Stimulated activated CD8-positive, alpha-beta memory T cell treated with anti-CD3 and anti-CD28 coated beads, Interleukin-15, amount 100 ng/mL, for 1 hour (primary cell): ENCODE measurements around the gene MEIG1.
A peak's percentile ranks its signal among the peaks of the same experiment; 100 is the strongest.
"Not testable (repeated sequence)": the region's sequence is repeated elsewhere in the genome, so short reads cannot be mapped to it uniquely, and the experiment has no call there.

ENCODE experiments used
- DNase-seq: peaks from one replicate; pipeline ENCODE4 v3.0.0-alpha.2; 2020; ENCODE audit warnings: low read depth

Gene MEIG1, protein sequence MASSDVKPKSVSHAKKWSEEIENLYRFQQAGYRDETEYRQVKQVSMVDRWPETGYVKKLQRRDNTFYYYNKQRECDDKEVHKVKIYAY

DNA sequence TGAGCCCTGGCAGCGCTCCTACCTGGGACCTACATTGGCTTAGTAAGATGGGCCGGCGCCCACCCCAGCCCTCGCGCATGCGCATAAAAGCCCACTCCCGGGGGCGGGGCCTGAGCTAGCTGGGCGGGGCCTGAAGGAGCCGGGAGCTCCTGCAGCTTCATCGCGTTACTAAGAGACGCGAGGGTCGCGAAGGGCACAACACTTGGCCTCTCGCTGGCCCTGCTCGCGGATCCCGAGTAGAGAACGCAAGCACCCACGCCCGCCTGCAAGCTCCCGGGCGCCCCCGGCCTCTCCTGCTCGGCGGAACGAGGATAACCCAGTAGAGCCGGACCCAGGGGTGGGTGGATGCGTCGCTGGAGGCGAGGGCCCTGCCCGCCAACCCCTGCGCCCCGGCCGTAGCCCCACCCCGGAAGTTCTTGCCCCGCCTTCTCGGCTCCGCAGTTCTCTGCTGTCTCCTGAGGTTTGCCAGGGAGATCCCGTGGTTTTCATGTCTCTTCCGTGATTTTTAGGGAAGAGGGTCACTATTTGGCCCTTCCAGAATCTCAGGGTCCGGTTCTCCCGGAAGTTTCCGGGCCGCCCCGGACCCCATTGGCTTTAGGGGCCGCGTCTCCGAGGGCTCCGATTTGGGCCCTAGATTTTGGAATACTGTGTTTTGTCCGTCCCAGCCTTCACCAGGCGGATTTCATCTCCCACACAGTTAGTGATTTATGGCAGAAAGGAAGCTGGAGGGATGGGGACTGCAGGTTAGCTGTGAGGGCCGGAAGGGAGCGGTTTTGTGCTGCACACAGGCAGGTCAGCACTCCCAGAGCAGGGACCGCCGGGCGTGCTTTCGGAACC lies at the start of gene MEIG1:
Gene MEIG1, plus strand, starts transcription at position 168 of the 837 bp plus-strand sequence. CDS start 7,081 bp downstream, outside the sequence.
- peak; percentile 90 for DNase-seq

DNA sequence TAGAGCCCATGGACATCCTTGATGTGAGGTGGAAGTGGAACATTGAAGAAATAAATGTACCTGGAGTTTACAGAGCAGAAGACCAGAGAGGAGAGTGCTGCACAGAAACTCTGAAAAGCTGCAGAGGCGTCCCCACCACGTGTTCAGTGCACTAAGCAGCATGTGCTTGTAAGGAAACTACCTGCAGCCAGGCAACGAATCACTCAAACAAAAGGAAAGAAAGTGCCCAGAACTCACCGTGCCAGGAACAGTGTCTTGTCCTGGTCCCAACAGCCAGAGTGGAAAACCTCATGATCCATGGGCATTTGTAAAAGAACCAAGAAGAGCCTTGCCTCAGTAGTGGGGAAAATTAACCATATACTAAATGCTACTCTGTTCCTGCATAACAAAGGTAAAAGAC lies 48.2 kb upstream of the MEIG1 start:
- DNase-seq, result no peak

DNA sequence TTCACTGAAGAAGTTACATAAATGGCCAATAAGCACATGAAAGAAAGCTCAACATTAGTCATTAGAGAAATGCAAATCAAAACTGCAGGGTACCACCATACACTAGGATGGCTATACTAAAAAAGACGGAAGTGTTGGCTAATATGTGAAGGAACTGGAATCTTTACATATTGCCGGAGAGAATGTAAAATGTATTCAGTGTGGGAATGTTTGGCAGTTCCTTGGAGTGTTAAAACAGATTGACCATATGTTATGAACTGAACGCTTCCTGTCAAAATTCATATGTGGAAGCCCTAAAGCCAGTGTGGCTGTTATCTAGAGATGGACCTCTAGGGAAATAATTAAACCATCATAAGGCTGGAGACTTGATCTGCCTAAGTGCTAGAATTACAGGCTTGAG lies 47.4 kb upstream of the MEIG1 start:
- no peak for DNase-seq

DNA sequence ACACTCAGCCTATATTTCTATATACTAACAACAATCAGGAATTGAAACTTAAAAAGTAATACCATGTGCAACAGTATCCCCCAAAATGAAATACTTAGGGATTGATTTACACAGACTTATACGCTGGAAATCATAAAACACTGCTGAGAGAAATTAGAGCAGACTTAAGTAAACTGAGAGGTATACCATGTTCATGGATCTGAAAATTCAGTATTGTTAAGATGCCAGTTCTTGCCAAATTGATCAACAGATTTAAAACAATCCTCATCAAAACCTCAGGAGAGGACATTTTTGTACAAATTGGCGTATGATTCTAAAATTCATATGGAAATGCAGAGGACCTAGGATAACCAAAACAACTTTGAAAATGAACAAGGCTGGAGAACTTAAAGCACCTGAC lies 42.6 kb upstream of the MEIG1 start:
- DNase-seq, result no peak

DNA sequence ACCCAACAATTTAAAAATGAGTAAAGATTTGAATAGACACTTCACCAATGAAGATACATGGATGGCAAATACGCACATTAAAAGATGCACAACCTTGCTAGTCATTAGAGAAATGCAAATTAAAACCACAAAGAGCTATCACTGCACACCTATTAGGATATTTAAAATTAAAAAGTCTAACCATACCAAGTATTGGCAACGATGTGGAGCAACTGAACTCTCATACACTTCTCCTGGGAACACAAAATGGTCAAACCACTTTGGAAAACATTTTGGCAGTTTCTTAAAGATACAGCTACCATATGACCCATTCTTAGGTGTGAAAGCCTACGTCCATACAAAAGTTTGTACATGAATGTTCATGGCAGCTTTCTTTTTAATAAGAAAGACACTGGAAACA lies 41.4 kb upstream of the MEIG1 start:
- no peak for DNase-seq

DNA sequence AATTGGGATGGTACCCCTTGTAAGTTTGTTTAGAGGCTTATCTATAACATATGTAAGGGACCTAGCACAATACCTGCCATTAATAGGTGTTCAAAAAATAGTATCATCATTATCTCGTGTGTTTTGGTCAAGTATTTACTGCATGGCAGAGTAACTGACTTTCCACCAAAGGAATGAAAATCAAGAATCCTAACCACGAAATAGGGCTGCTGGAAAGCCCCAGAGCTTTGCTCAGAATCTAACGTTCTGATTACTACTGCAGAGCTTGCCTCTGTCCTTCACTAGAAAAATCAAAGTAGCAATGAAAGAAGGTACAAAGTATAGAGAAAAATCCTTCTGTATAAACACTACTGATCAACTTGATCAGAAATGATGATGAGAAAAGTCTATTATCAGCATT lies 40.2 kb upstream of the MEIG1 start:
- no peak for DNase-seq

DNA sequence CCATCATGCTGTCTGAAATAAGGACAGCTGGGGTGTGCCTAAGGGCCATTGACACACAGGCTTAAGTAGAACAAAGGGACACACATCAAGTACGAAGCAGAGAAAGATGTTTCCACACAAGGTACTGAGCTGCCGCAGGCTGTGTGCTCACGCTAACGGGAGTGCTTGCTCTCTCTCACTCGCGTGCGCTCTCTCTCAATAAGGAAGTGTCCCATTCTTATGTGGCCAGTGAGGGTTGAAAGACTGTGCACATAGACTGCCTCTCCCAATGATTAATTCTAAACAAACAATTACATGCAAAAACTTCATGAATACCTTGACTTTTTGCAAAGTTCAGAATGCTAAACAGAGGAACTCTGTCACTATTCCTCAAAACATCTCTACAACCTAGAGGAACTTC lies 35.2 kb upstream of the MEIG1 start:
- no peak for DNase-seq

DNA sequence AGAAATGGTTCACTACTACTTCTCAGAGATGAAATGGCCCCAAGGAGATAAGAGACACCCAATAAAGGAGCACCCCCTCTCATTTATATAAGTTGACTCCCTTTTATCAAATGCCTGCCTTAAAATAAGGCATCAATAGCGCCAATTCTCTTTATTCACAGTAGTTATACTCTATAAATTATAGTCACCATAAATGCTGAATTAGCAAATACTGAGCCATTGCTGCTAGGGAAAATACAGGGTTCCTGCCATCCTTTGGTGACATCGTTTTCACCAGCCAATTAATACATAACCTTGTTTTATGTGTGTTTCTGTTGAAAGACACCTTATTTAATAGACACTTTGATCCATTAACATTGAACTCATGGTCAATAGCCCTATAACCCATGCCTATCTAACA lies 33.9 kb upstream of the MEIG1 start:
- no peak for DNase-seq

DNA sequence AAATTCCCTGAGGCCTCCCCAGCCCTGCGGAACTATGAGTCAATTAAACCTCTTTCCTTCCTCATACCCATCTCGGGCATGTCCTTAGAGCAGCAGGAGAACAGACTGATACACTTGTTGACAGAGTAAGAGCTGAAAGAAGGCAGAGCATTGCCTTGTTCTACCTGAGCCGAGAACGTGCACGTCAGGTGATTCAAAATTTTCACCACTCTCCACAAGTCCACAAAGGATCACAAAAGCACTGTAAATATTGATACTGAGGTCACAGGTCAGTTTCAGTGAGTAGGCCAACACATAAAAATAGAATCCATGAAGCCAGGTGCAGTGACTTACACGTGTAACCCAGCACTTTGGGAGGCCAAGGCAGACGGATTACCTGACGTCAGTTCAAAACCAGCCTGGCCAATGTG lies 33.1 kb upstream of the MEIG1 start:
- DNase-seq, result no peak

DNA sequence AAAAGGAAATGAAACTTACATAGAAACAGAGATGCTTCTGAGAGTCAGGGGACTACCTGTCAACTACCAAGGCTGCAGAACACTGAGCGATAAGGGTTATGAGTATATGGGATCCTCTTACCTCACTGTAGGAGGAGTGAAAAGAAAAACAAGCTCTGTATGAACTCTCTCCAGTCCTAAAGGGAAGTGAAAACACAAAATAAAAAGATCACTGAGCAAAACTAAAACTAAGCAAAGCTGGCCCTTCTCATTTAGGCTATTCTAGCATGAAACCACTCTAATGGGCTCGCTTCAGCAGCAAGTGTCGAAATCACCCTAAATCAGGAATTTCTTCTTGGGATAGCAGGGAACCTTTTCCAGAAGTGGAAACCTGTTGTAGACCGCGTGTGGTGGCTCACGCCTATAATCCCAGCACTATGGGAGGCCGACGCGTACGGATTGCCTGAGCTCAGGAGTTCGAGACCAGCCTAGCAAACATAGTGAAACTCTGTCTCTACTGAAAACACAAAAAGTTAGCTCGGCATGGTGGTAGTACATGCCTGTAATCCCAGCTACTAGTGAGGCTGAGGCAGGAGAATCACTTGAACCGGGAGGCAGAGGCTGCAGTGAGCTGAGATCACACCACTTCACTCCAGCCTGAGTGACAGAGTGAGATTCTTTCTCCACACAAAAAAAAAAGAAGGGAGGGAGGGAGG lies 32.3 kb upstream of the MEIG1 start:
- DNase-seq, result no peak

DNA sequence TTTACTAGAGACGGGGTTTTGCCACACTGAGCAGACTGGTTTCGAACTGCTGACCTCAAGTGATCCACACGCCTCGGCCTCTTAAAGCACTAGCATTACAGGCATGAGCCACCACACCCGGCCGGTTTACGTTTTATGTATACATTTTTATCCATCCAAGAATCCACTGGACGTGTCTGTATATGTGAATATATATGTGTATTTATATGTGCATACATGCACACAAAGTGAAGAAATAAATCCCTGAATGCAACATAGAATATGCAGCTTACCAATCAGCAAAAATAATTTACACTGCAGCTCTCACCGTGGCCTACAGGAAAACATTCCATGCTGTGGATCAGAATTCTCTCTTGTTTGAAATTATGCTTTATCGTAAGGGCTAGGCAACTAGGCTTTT lies 28.6 kb upstream of the MEIG1 start:
- no peak for DNase-seq

DNA sequence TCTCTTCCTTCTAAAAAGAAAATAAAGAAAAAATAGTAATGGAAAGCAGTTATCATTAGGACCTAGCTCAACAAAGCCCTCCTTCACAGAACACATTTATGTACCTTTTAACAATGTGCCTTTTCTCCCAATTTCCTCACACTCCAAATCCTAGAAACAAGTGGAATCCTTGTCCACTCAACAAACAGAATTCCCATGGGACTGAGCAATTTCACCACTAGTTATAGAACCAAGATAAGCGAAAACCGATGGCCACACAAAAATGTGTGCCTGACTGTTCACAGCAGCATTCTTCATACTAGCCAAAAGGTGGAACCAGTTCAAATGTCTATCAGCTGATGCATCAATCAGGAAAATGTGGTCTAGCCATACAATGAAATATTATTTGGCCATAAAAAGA lies 22.6 kb upstream of the MEIG1 start:
- DNase-seq, result no peak

DNA sequence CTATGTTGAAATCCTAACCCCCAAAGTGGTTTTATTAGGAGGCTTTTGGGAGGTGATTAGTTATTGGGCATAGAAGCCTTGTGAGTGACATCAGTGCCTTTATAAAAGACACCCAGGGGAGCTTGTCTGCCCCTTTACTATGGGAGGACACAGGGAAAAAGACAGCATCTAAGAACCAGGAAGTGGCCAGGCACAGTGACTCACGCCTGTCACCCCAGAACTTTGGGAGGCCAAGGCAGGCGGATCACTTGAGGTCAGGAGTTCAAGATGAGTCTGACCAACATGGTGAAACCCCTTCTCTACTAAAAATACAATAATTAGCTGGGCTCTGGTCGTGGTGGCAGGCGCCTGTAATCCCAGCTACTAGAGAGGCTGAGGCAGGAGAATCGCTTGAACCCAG lies 20.2 kb upstream of the MEIG1 start:
- DNase-seq, result not testable (repeated sequence)

DNA sequence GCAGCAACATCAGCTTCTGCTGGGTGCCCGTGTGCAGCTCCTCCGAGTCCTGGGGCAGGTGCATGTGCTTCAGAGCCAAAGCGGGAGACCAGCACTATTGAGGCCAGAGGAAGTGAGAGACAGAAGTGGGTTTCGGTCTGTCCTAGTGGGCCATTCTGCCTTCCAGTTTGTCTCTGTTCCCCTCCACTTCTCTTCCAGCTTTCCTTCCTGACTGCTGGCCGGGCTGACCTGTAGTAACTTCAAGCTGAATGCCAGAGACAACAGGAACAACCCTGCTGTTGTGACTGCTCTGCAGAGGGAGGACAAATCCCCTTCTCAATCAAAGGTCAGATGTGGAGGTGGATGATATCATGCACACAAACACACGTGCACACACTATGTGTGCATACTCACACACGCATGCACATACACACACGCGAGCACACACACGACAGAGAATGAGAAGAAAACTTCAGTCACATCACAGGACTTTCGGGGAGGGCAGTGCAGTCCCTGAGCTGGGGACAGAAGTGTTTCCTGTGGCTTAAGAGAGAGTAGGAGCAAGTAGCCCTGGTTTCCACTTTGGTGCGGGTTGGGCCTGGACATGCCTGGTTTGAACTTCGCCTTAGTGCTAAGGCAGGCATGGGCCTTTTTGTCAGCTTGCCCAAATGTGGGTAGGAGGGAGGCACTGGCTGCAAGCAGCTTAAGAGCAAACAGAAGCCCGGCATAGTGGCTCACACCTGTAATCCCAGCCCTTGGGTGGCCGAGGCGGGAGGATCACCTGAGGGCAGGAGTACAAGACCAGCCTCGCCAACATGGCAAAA lies 16.8 kb upstream of the MEIG1 start:
- DNase-seq, result not testable (repeated sequence)

DNA sequence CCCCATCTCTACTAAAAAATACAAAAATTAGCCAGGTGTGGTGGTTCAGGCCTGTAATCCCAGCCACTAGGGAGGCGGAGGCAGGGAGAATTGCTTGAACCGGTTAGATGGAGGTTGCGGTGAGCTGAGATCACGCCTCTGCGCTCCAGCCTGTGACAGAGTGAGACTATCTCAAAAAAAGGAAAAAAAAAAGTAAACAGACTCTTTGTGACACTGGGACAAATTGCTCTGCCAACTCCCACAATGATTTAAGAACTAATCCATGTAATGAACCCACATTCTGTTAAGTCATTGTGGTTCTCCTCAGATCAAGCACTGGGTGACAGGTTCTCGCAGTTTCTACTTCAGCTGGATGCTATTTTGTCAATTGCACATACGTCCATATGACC lies 16.2 kb upstream of the MEIG1 start:
- DNase-seq, result not testable (repeated sequence)

DNA sequence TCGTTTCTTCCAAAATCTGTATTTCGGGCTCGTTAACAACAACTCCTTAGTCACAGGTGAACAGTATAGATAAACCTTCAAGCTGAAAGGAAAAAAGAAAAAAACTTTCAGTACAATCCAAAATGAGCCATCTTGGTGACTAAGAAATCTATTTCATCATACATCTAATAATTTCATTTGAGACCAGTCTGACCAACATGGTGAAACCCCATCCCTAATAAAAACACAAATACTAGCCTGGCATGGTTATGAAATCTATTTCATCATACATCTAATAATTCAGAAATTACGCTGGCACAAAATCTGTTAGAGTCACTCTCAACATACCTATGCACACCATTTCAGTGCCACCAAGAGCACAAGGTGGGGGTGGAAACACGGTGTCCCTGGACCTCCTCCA lies 14.1 kb upstream of the MEIG1 start:
- DNase-seq, result no peak

DNA sequence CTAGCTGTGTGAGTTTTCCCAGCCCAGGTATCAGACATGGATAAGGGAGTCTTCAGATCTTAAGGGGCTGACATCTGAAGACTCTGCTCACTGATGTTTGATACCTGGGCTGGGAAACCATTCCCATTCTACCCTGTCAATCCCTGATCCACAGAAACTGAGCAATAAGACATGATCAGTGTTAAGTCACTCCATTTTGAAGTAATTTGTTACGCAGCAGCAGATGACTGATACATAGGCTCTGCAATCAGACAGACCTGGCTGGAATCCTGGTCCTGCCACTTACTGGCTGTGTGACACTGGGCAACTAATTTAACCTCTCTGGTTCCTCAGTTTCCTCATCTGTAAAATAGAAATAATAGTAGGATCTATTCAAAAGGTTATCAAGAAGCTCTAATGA lies 11.9 kb upstream of the MEIG1 start:
- no peak for DNase-seq

DNA sequence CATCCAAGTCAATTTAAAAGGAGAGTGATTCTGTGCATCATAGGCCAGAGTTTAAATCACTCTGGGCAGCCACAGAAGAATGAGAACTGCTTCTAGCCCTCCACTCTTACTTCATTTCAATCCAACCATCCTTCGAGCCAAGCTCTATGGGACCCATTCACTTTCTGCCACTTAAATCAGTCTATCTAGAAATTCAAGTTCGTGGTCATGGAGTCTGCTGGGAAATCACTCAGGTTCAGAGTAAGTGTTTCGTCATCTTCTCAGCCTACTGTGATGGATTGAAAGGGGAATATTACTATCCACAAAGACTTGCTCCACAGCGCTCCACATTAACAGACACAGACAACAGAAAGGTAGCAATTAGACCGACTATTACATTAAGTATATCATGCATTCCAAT lies 9.9 kb upstream of the MEIG1 start:
- no peak for DNase-seq

DNA sequence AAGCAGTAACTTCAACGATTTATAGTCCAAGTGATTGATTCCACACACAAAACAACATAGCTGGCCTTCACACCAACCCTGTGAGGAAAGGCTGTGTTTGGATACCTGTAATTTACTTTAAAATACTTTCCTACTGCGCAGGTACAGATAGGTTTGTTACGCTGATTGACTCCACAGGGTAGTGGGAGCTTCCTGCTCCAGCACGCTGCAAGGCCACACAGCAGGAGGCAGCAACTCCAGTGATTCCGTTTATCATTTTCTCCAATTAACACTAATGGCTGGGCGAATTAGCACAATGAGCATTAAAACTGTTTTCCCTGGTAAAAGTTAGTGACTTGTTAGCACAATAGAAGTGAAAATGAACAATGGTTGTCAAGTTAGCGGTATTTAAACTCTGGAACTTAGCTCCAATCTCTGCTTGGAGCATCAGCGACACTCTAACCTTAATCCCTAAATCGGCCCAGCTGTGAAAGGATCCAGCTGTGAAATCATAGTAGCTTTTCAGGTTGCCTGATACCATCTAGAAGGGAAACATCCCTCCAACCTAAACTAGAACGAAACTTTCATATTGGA lies 6.3 kb upstream of the MEIG1 start:
- DNase-seq, result no peak

DNA sequence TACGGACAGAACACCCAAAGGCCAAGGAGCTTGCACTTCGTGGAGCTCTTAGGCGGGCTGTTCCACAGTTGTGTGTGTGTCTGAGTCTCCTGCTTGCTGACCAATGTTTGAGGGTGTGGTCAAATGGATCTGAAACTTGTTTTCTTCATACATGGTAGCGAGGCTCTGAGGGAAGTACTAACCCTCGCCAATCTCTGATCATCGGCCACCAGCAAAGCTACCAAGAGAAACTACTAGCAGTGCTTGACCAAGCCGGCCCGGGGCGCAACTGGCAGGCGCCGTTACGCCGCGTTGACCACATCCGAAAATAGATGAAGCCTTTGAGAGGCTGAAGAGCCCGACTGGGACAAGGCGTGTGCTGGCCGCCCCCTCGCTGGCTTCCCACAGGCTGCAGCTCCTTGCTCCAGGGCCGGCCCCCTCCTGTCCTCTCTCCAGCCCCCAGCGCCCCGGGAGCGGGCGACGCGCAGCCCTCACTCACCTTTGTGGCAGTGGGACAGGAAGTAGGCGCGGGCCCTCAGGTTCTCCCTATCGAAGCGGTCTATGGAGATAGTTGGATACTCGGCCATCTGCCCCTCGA lies 5.7 kb upstream of the MEIG1 start:
- no peak for DNase-seq

DNA sequence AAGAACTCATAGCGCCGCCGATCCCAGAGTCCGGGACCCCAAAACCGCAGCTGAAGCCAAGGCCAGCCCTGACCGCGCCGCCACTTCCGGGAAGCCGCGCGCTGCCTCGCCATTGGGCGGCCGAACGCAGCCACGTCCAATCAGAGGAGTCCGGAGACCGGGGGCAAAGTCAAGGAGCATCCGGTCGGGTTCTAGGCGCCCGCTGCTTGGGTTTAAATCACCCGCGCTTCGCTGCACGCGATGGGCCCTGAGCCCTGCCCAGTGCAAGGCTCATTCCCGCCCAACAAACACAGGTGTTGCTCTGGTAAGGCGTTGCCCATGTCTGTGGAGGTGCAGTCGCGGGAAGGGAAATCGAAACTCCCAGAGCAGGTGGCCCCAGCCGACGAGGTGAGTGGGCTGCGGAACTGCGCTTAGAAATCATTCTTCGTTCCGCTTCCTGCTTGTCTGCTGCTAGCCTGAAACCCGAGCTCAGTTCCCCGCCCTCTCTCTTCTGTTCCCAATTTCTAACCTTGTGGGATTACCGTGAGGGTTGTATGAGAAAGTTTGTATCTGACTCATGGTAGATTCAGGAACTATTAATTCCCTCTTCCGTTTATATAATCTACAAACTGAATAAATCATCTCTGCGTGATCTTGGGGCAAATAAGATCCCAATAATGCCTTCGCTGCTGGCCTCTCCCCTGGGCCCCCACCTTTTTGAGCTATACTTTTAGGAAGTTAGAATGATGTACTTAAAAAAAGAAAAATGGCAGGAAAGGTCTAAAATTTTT lies 5.0 kb upstream of the MEIG1 start, which contains the start of gene DCLRE1C:
Gene DCLRE1C, minus strand, starts transcription at position 96 of the 770 bp plus-strand sequence. Its CDS starts 86 bp downstream, at position 10.
- peak; percentile 74 for DNase-seq
